NOMO-1 treated with DMSO at 0.1 percent for 48 hours (cell line): ENCODE measurements around the gene ATG16L1.
A peak's percentile ranks its signal among the peaks of the same experiment; 100 is the strongest.

Source experiments
- DNase-seq: peaks from one replicate; lab custom pipeline; 2025; ENCODE audit not compliant: unreplicated experiment; lab: John Stamatoyannopoulos, UW

ATG16L1 gene

DNA sequence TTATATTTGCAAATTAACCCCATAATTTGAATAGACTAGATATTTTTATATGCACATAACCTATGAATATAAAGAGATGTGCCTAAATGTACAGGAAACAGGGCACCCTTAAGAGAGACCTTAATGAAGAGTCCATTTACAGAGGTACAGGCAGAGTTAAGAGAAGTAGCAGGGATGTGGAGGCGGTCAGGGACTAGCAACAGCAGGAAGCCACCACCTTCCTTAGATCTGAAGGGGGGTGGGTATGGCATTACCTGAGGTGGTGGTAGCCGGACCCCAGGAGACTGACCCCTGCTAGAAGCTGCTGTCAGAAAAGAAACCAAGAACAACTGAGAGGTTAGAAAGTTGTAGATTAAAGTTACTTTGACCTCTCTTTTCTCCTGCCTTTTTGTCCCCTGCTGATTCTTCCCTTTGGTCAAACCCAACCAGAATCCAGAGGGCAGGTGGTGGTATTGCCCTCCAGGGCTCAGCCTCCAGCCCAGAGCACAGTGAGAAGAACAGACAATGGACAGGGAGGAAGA, 24.9 kb upstream of the ATG16L1 start:
- no peak for DNase-seq

DNA sequence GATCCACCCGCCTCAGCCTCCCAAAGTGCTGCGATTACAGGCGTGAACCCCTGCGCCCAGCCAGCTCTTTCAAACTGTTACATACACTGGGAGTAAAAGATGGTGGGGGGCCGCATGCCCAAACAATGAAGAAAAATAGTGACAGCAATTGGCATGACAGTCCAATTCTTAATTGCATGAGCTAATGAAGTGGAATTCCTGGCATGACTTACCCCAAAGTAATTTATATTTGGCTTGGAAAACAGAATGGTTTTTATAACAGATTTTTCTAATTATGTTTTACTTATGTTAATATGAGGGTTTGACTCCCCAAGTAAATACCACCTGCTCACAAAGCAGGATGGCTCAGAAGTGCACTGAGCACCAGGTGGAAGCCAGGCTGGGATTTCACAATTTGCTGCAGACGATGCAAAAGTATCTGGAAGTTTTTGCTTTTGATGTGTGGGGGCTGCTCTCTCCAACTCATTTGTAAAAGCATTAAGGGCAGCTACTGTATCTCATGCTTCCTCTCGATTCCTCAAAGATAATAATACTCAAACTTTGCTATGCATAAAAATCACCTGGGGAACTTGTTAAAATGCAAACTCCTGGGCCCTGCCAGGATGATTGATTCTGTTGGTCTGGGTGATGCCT, 24.0 kb upstream of the ATG16L1 start:
- no peak for DNase-seq

DNA sequence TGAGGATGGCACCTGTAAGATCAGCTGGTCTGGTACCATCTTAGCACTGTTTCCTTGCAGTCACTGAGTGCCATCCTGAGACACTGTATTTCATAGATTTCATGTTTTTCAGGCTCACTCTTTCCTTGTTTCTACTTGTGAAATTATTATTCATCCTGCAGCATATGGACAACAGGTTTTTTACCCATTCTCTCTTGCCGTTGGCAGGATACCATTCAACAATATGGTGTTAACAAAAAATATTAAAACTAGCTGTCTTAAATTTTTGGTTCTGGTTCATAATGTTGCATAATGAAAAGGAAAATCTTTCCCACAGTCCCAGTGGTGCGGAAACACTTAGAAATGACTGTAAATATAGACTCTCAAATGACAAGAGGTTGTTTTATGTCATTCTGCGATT, 23.1 kb upstream of the ATG16L1 start:
- DNase-seq = no peak

DNA sequence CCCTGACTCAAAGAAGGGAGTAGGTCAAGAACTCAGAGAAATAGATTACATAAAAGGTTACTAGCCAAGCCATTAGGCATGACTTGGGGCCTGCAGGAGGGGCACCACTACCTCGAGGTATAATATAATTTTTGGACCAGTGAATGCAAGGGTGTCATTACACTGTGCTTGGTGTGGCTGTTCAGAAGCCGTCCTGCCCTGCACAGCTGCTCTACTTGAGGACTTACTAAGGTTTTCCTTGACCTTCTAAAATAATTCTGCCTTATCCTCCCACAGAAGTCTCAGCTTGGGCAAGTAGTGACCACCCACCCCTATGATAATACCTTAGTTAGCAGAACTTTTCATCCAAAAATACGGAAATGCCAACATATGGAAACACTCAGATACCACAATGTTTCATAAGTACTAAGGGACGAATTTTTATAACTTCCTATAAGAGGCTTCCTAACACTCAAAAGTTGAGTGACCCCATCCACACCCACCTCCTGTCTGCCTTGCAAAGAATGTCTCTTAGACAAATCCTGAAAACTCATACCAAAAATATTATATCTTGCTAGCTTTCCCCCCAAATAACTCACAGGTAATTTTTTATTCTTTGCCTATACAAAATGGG, 17.7 kb upstream of the ATG16L1 start:
- peak; percentile 78 for DNase-seq

DNA sequence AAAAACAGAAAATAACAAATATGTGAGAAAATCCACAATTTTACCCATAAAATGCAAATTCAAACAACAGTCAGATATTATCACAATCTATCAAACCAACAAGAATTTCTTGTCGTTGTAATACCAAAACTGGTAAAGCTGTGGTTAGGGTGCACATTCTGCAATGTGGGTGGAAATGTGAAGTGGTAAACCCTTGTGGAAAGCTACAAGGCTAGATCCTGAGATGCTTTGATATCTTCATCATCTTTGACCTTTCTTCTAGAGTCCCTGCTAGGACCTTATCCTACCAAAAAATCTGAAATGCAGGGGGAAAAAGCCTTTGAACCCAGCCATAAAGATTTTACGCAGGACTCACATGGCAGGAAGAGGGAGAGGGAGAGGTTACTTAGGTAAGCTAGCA, 17.2 kb upstream of the ATG16L1 start:
- DNase-seq = no peak

DNA sequence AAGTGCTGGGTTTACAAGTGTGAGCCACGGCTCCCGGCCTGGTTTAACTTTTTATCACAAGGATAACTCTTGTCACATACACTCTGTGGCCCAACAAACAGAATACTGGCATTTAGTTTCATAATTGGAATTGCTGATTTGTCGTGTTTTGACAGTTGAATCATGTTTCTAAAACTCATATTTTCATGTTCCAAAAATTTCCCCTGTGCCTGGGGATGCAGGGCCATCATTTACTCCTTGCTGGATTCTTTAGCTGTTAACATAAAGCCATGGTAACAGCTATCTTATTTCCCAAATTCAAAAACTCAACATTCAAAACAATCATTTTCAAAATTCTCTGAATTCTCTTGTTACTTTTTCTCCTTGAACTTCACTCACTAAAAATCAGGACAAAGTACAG, 16.5 kb upstream of the ATG16L1 start:
- DNase-seq = no peak

DNA sequence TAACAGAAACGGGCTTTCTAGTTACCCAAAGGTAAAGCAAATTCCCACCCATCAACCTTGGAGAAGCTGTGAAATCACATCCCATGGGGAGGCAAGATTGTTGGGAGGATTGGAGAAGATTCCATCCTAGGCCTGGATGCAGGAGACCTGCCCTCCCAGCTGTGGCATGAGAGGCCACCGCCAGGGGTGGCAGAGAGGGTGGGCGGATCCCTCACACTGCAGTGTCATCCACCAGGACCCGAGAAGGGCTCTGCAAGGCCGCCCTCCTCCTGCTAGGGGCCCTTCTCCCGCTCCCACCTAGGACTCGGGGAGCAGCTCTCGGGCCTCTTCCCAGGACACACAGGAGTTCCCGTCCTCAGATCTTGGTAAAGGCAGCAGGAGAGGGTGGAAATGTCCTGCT, 15.5 kb upstream of the ATG16L1 start:
- no peak for DNase-seq

DNA sequence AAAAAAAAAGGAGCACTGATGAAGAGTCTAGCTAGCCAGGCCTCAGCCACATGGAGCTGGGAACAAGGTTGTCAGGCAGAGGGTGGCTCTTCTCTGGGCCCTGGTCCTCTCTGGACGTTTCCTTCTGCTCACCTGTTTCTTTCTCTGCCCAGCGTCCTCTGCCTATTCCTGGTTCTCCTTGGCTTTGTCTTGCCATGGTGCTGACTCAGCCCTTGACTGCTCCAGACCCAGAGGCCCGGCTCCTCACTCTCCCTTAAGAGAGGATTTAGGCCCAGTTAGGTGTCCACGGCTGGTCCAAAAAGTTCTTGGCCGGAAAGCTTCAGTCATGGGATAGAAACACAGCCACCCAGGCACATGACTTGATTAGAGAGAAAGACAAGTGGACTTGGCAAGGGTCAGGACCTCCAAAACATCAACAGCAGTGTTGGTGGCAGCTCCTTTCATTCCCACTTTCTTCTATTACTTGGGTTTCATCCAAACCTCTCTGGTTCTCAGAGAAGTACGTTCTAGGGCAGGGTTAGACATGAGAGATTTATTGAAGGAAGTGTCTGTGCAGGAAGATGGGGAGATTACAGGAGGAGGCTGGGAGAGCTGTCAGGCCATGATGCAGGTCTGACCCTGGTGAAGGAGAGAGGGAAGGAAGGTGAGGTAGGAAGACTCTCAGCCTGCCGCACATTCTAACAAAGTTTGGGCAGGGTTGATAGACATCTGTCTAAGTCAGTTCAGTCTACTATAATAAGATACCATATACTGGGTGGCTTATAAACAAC, 14.5 kb upstream of the ATG16L1 start:
- no peak for DNase-seq

DNA sequence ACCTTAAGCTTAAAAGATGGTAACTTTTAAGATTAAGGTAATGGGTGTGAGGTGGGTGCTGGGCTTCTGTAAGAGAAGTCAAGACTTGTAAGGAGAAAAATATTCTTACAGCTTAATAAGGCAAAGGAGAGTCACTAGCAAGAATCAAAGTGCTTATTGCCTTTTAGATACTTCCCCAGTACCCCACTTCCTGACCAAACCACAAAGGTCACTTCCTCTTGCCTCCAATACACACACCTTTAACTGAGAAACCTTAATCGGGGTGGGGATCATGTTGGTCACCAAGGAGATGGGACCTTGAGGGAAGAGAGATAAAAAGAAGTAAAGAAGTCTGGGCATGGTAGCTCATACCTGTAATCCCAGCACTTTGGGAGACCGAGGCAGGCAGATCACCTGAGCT, 10.6 kb upstream of the ATG16L1 start:
- DNase-seq = peak; percentile 63

DNA sequence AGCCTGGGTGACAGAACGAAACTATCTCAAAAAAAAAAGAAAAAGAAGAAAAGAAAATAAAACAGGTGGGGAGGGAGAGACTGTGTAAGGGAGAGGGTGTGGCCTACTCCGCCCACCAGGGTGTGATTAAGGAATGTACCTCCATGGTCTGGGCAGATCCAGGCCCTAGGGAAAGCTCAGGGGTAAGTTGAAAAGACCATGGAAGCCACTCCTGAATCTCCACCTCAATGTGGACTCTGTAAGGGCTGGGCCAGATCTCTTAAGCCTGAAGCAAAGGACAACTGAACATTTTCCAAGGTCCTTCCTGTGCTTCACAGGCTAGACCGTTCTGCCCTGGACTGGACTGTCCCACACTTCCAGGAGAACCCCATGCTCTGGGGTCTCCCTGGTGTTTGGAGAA, 9.7 kb upstream of the ATG16L1 start:
- DNase-seq = no peak

DNA sequence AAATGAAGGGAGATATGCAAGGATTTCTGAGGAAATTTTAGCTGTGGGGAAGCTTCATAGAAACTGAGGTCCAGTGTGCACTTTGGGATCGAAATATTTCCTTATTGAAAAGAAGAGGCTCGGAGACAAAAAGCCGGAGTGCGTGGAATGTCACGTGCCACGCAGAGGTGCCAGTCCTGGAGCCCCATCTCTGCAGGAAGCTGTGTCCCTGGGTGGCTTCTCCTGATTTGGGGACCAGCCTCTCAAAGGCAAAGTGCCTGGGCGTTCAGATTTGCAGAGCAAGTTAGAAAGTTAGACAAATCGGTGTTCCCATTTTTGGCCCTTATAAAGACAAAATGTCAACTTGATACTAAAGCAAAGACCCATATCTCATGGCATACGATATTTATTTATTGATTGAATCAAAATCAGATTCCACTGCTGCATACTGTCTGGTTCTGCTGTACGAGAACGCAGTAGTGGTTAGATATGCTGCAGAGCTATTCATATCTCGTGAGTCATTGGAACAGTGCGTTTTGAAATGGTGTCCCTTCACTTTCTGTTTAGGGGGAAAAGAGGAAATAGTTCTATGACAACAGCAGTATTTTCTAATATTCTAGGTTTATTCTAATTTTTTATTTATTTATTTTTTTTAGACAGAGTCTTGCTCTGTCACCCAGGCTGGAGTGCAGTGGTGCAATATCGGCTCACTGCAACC, 9.1 kb upstream of the ATG16L1 start:
- DNase-seq = peak; percentile 87

DNA sequence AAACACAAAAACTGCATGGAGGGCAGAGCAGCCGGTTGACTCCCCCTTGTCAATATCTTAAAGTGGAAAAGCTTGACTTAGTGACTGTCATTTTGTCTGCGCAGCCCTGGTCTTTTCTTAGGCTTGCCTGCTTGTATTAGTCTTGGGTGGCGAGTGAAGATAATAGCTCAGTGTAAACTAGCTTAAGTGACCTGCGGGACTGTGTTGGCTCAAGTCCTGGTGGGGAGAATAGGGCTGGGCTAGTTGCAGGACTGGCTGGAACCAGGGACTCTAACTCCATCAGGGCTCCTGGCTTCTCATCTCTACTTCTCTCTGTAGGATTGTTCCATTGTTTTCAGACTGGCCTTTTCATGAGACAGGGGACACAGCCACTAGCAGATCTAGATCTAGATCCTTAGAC, 8.1 kb upstream of the ATG16L1 start:
- no peak for DNase-seq

DNA sequence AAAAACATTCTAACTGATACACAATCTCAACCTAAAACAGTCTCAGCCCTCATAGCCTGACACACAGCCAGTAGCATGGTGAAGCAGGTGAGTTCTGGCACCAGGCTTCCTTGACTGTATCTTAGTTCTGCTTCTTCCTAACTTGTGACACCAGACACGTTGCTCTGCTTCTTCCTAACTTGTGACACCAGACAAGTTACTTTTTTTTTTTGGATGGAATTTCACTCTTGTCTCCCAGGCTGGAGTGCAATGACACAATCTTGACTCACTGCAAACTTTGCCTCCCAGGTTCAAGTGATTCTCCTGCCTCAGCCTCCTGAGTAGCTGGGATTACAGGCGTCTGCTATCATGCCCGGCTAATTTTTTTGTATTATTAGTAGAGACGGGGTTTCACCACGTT, 6.7 kb upstream of the ATG16L1 start:
- DNase-seq = no peak

DNA sequence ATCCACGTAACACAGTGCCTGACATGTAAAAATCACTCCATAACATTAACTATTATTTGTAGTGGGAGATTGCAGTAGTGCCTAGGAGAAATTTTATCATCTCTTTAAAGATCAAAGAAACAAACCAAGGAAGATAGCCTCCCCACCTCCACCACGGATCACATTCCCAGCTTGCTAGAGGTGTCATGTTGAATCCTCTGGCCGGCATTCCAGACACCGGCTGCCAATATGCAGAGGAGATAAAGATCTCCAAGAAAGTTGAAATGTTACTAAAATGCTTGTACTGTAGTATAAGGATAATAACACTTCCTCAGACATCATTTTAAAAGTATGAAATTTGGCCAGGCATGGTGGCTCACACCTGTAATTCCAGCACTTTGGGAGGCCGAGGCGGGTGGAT, 6.1 kb upstream of the ATG16L1 start:
- DNase-seq = no peak

DNA sequence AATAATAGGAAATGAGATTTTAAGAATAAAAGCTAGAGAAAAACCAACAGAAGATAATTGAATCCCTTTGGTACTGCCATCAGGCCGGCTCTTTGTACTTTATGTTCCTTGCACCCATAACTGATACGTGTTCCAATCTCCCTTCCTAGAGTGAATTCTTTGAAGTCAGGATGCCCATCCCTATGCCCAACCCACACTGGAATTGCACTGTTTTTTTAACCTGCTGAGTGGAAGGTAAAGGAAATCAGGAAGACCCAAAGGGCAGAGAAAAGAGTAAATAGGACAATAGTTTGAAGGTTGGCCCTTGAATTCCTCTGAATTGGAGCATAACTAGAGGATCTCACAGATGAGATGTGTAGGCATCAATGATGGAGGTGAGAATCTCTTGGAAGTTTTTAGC, 4.4 kb upstream of the ATG16L1 start:
- no peak for DNase-seq

DNA sequence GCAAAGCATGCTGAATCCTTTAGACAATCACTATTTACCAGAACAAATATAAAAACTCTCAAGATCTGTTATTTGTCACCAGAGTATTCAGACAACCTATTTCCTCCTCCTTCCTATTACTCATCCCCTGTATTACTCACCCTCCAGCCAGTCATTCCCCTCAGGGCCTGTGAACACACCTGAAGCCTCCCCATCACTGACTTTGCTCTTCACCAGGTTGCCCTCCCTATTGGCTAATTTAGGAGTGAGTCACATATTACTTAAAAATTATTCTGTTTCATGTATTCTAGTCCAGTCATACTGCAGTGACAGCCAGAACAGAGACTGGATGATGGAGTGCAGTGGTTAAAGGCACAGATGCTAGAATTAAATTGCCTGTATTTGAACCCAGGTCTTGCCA, 3.7 kb upstream of the ATG16L1 start:
- DNase-seq = peak; percentile 28

DNA sequence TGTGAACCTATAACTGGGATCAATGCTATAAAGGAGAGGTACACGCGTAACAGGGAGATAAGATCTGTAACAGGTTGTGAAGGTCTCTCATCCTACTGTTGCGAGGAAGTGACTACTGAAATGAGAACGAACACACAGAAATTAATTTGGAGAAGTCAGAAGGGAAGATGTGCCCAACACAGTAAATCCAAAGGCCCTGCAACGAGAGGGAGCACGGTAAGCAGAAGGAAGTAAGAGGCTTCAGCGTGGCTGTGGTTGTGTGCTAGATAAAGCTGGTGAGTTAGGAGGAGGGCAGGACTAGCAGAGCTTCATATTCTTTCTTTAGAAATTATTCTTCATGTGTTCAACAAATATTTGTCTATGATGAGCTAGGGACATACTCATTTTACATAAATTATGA, 2.5 kb upstream of the ATG16L1 start:
- peak; percentile 93 for DNase-seq

DNA sequence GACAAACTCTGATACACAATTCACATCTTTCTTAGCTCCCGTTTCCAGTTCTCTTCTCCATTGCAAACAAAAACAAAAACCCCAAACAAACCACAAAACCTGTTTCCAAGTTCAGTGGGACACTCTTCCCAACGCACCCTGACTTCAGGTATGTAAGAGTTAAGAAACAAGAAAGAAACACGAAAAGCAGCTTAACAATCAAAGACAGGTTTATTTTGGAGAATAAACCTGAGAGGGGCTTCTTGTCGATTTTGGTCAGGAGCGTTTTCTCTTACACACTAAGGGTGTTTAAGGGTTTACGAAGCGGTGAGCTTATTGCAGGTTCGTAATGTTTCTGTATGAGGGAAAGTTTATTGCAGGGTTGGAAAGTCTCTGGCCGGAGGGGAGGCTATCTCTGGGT, 905 bp upstream of the ATG16L1 start:
- DNase-seq = no peak

DNA sequence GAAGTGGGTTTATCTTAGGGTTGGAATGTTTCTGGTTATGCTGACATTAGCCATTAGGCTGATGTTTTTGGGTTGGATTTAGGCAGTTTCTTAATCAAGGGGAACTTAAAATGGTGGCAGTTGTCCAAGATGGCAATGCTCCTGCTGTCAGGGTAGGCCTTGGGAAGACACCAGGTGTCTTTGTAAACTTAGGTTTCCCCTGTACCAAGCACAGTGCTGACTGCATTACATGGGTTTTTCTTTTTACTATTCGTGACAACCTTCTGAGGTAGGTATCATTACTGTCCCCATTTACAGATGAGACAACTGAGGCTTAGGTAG, 528 bp upstream of the ATG16L1 start:
- no peak for DNase-seq

DNA sequence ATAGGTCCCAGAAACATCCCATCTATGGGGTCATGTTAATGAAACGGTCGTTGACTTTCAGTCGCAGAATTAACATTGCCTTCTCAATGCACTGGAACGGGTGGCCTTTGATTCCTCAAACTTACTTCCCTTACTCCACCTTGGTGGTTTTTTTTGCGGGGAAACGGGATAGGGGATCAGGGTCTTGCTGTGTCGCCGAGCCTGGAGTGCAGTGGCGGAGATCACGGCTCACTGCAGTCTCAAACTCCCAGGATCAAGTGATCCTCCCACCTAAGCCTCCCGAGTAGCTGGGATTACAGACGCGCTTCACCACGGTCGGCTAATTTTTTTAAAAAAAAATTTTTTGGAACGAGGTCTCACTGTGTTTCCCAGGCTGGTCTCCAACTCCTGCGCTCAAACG, 754 bp downstream of the ATG16L1 start:
- no peak for DNase-seq

DNA sequence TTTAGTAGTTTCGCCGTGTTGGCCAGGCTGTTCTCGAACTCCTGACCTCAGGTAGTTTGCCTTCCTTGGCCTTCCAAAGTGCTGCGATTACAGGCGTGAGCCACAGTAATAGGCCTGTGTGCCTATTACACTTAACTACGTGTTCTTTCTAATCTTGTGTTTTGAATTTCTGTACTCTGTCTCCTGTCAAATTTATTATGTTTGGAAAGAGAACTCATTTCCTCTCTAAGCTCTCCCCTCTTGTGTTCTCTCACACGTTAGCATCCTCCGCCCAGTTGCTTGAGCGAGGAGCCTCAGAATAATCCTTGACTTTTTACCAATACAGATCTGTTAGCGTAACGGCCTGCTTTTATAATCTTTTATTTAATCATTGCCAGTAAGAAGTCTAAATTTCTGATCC, 3.7 kb downstream of the ATG16L1 start:
- no peak for DNase-seq

DNA sequence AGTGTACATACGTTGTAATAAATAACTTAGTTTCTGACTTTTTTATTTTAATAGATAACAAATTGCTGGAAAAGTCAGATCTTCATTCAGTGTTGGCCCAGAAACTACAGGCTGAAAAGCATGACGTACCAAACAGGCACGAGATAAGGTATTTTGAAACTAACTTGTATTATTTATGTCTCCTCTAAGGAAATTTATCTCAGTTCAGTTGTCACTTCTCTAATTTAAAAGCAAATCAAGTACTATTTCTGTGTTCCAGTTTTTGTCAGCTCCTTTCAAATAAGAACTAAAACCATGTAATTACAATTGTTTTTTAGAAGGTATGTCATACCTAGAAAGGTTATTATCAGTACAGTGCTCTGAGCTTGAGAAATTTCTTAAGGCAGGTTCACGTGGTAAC, 4.6 kb downstream of the ATG16L1 start:
- DNase-seq = no peak
